HCT116 (cell line): ENCODE measurements around the gene ADCY1. TPM values are rescaled to one million over a fixed set of nuclear protein-coding genes. Genes with fewer than 3 reads are reported as not detected.

Source experiments
- ATAC-seq: fragments of 200-7000 bp; cut with Tn5 transposase; 2 replicates; pipeline ENCODE4 v1.9.1; 2020; ENCODE audit warnings: mild to moderate bottlenecking, moderate library complexity
- BruUV-seq: library from RNA; stranded (reverse); fragments of 400-500 nt; replicated peaks from 2 replicates; lab custom pipeline; 2021; lab: Mats Ljungman, UMichigan
- CTCF ChIA-PET: fragments of 300-600 bp; sonication (Branson Sonifier 250); formaldehyde crosslinking; loops from one replicate; lab custom pipeline; 2021; ENCODE audit warnings: antibody characterized with exemption; lab: Charles Lee
- POLR2A ChIA-PET: fragments of 300-600, 350-600 bp; sonication (Branson Sonifier 250); formaldehyde crosslinking; loops from one replicate; lab custom pipeline; 2021; ENCODE audit warnings: antibody characterized with exemption; lab: Charles Lee
- RAD21 ChIA-PET, 2 experiments: fragments of 300-600 bp; sonication (Branson Sonifier 250); formaldehyde crosslinking; loops; one replicate each; lab custom pipeline; 2023; ENCODE audit warnings: low total read pairs in 2 of 2; ENCODE audit not compliant: uncharacterized antibody in 2 of 2, unreplicated experiment in 2 of 2, low non-redundant PET in 1 of 2; lab: Charles Lee
- DNase-seq: peaks from one replicate; pipeline ENCODE4 v3.0.0-alpha.2; 2010; ENCODE audit warnings: low read depth, low spot score
- H2AFZ ChIP-seq: fragments of 200-600 bp; shearing (Covaris generic), sonication (generic); 2 replicates; pipeline ENCODE4 v1.6.1; 2017; ENCODE audit warnings: low read depth, mixed run types, mixed read lengths, antibody characterized with exemption, low read length; ENCODE audit not compliant: poor library complexity, severe bottlenecking
- H3K27ac ChIP-seq: 2 replicates; pipeline ENCODE4 v1.5.1; 2012; ENCODE audit warnings: low read depth, low read length
- H3K27me3 ChIP-seq: fragments of 200-600 bp; sonication (generic); 2 replicates; pipeline ENCODE4 v1.6.1; 2016; ENCODE audit warnings: mixed run types, low read length, mixed read lengths; ENCODE audit not compliant: insufficient read depth
- H3K36me3 ChIP-seq, 2 experiments: fragments of 200-500 bp in 1 of 2; fragments of 200-600 bp in 1 of 2; sonication (Bioruptor generic) in 1 of 2; sonication (generic) in 1 of 2; 2 replicates each; pipeline versions ENCODE4 v1.5.1 to v1.6.1; 2014 to 2016; ENCODE audit warnings: low read length in 2 of 2, inconsistent platforms in 1 of 2, mixed read lengths in 1 of 2, mixed run types in 1 of 2; ENCODE audit not compliant: insufficient read depth in 2 of 2, control insufficient read depth in 1 of 2
- H3K4me1 ChIP-seq, 2 experiments: fragments of 200-600 bp in 1 of 2; sonication (generic) in 1 of 2; 2 replicates each; pipeline versions ENCODE4 v1.5.1 to v1.6.1; 2012 to 2017; ENCODE audit warnings: low read length in 2 of 2, inconsistent platforms in 1 of 2, mild to moderate bottlenecking in 1 of 2, mixed read lengths in 1 of 2, mixed run types in 1 of 2, moderate library complexity in 1 of 2; ENCODE audit not compliant: insufficient read depth in 2 of 2, control insufficient read depth in 1 of 2
- H3K4me2 ChIP-seq: fragments of 200-600 bp; sonication (generic); 2 replicates; pipeline ENCODE4 v1.6.1; 2017; ENCODE audit warnings: mixed run types, low read length, mixed read lengths
- H3K4me3 ChIP-seq, 2 experiments: fragments of 200-600 bp in 1 of 2; sonication (generic) in 1 of 2; replicated peaks in 1 of 2; 2 replicates each; pipeline ENCODE4 v1.5.1; 2011 to 2016; ENCODE audit warnings: low read length in 2 of 2, control low read depth in 1 of 2, low read depth in 1 of 2, mild to moderate bottlenecking in 1 of 2, mixed read lengths in 1 of 2, mixed run types in 1 of 2
- H3K79me2 ChIP-seq: fragments of 200-600 bp; sonication (generic); 2 replicates; pipeline ENCODE4 v1.6.1; 2017; ENCODE audit warnings: mild to moderate bottlenecking, mixed run types, low read length, moderate library complexity, mixed read lengths; ENCODE audit not compliant: insufficient read depth
- H3K9ac ChIP-seq: fragments of 200-600 bp; sonication (generic); 2 replicates; pipeline ENCODE4 v1.6.1; 2016; ENCODE audit warnings: low read length, mixed read lengths
- H3K9me2 ChIP-seq: fragments of 200-600 bp; sonication (generic), shearing (Covaris generic); 2 replicates; pipeline ENCODE4 v1.6.1; 2017; ENCODE audit warnings: mixed run types, mild to moderate bottlenecking, moderate library complexity; ENCODE audit not compliant: insufficient read depth
- H3K9me3 ChIP-seq, 2 experiments: fragments of 200-500 bp in 1 of 2; fragments of 200-600 bp in 1 of 2; sonication (Bioruptor generic) in 1 of 2; sonication (generic) in 1 of 2; 2 replicates each; pipeline ENCODE4 v1.6.1; 2014 to 2017; ENCODE audit warnings: low read length in 2 of 2, mixed read lengths in 2 of 2, inconsistent platforms in 1 of 2, low read depth in 1 of 2, mild to moderate bottlenecking in 1 of 2, mixed run types in 1 of 2, moderate library complexity in 1 of 2; ENCODE audit not compliant: control insufficient read depth in 1 of 2, insufficient read depth in 1 of 2
- H4K20me1 ChIP-seq: fragments of 200-600 bp; sonication (generic), shearing (Covaris generic); 2 replicates; pipeline ENCODE4 v1.6.1; 2017; ENCODE audit warnings: mixed run types, mild to moderate bottlenecking, moderate library complexity; ENCODE audit not compliant: insufficient read depth
- CBX3 ChIP-seq: IDR thresholded peaks from 2 replicates; pipeline ENCODE4 v1.6.1; 2012; ENCODE audit warnings: low read depth
- CEBPB ChIP-seq: IDR thresholded peaks from 2 replicates; pipeline ENCODE4 v1.6.1; 2012; ENCODE audit warnings: low read depth
- EGR1 ChIP-seq: IDR thresholded peaks from 2 replicates; pipeline ENCODE4 v1.6.1; 2012; ENCODE audit warnings: low read depth
- EZH2 ChIP-seq: fragments of 200-600 bp; sonication (generic); IDR thresholded peaks from 2 replicates; pipeline ENCODE4 v1.6.1; 2017; ENCODE audit warnings: antibody characterized with exemption, mixed run types
- FOSL1 ChIP-seq: IDR thresholded peaks from 2 replicates; pipeline ENCODE4 v1.6.1; 2012; ENCODE audit warnings: low read depth
- SIN3A ChIP-seq: IDR thresholded peaks from 2 replicates; pipeline ENCODE4 v1.6.1; 2012; ENCODE audit warnings: low read depth
- ZNF274 ChIP-seq: fragments of 200-500 bp; sonication (Bioruptor generic); IDR thresholded peaks from 2 replicates; pipeline ENCODE4 v1.6.1; 2014; ENCODE audit warnings: mild to moderate bottlenecking, low read depth, low read length, inconsistent platforms
- intact Hi-C: fragments of 100-400 bp; cut with micrococcal nuclease; formaldehyde crosslinking; loops from 2 replicates; pipeline ENCODE4 v1.10.0; 2022
- total RNA-seq: library from RNA; stranded (reverse); gene quantifications from one replicate; pipeline ENCODE4 v1.2.1, GENCODE V29; 2021; ENCODE audit not compliant: unreplicated experiment
- TF ChIP-seq, protein P1 (sequence below): IDR thresholded peaks from 2 replicates; pipeline ENCODE4 v1.6.1; 2012; ENCODE audit warnings: low read depth
- TF ChIP-seq, protein P2 (sequence below): IDR thresholded peaks from 2 replicates; pipeline ENCODE4 v1.6.1; 2011; ENCODE audit warnings: mild to moderate bottlenecking, low read length, moderate library complexity; ENCODE audit not compliant: insufficient replicate concordance; ENCODE audit errors: extremely low read depth

ADCY1 gene
- total RNA-seq, 1 experiment from 2014 or later: 0.05 TPM

DNA sequence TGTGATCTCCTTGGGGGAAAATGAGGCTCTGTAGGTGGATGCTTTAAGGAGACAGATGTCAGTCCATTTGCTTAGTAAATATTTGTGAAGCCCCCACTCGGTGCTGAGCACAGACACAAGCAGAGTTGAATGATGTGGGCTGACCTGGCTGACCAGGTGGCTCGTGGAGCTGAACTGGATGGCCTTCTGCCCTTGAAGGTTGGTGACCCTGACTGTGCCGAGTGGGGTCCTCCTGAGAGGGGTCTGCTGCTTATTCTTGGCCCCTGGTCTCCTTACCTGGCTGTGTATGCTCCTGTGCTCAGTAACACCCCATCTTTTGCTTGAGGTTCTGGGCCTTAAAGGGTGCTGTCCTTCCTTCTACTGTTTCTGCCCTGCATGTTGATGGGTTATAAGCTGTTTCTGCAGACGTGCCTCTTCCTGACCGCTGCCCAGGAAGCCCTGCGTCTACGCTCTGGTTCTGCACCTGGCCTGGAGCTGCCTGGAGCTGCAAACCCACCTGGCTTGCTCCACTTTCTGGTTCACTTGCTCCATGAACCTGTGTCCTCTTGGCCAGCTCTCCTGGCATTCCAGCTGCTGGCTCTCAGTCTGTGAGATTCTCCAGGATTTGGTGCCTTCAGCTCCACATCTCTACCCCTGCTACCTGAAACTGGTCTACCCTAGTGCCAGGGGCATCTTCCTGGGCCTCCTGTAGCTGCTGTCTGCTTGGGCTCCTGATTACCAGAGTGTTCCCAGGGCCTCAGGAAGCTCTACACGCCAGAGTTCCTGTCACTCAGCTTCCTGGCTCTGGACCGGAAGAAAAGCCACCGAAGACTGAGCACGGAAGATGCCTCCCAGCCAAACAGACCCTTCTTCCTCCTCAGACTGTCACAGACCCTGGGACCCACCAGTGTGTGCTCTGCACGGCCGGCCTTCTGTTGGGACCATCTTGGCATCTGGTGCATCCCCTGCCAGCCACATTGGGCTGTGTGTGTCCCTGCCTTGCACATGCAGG is 76.5 kb downstream of the ADCY1 start:
- RAD21 ChIA-PET: no interaction called here
- intact Hi-C loops: no loop called here
- no peaks in the 10 kb centered on the region for H3K79me2 ChIP-seq
- BruUV-seq: no TSS peak
- H3K4me2 ChIP-seq: no peak overlapping the region
- no peaks in the 10 kb centered on the region for H3K9me3 ChIP-seq
- no peak overlapping the region for H3K27ac ChIP-seq
- no peaks in the 10 kb centered on the region for H3K27me3 ChIP-seq
- no peak overlapping the region for H3K9ac ChIP-seq
- CTCF ChIA-PET: no interaction called here
- ATAC-seq: no peak
- H3K4me3 ChIP-seq: no peak overlapping the region
- H3K4me1 ChIP-seq: no peaks in the 10 kb centered on the region
- TF ChIP-seq FOSL1: no peak
- TF ChIP-seq SIN3A: no peak
- TF ChIP-seq EGR1: no peak
- no peak for TF ChIP-seq CBX3
- no peak for TF ChIP-seq EZH2
- TF ChIP-seq, protein P1, sequence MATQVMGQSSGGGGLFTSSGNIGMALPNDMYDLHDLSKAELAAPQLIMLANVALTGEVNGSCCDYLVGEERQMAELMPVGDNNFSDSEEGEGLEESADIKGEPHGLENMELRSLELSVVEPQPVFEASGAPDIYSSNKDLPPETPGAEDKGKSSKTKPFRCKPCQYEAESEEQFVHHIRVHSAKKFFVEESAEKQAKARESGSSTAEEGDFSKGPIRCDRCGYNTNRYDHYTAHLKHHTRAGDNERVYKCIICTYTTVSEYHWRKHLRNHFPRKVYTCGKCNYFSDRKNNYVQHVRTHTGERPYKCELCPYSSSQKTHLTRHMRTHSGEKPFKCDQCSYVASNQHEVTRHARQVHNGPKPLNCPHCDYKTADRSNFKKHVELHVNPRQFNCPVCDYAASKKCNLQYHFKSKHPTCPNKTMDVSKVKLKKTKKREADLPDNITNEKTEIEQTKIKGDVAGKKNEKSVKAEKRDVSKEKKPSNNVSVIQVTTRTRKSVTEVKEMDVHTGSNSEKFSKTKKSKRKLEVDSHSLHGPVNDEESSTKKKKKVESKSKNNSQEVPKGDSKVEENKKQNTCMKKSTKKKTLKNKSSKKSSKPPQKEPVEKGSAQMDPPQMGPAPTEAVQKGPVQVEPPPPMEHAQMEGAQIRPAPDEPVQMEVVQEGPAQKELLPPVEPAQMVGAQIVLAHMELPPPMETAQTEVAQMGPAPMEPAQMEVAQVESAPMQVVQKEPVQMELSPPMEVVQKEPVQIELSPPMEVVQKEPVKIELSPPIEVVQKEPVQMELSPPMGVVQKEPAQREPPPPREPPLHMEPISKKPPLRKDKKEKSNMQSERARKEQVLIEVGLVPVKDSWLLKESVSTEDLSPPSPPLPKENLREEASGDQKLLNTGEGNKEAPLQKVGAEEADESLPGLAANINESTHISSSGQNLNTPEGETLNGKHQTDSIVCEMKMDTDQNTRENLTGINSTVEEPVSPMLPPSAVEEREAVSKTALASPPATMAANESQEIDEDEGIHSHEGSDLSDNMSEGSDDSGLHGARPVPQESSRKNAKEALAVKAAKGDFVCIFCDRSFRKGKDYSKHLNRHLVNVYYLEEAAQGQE: no peak
- no peak for TF ChIP-seq ZNF274
- TF ChIP-seq, protein P2, sequence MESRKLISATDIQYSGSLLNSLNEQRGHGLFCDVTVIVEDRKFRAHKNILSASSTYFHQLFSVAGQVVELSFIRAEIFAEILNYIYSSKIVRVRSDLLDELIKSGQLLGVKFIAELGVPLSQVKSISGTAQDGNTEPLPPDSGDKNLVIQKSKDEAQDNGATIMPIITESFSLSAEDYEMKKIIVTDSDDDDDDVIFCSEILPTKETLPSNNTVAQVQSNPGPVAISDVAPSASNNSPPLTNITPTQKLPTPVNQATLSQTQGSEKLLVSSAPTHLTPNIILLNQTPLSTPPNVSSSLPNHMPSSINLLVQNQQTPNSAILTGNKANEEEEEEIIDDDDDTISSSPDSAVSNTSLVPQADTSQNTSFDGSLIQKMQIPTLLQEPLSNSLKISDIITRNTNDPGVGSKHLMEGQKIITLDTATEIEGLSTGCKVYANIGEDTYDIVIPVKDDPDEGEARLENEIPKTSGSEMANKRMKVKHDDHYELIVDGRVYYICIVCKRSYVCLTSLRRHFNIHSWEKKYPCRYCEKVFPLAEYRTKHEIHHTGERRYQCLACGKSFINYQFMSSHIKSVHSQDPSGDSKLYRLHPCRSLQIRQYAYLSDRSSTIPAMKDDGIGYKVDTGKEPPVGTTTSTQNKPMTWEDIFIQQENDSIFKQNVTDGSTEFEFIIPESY: no peak
- TF ChIP-seq CEBPB: no peak
- DNase-seq: no peak
- no peaks in the 10 kb centered on the region for H4K20me1 ChIP-seq
- H3K9me2 ChIP-seq: no peaks in the 10 kb centered on the region
- POLR2A ChIA-PET: no interaction called here
- no peaks in the 10 kb centered on the region for H3K36me3 ChIP-seq
- H2AFZ ChIP-seq: no peak overlapping the region
